Measurements from ENCODE around the gene MALRD1.

- no peak for TF ChIP-seq CTCF (conservative IDR thresholded peaks at IDR 0.05 in 1 of 2, IDR thresholded peaks at IDR 0.05 in 1 of 2; ENCODE audit: low read depth in 1 of 2, low read length in 2 of 2)
- TF ChIP-seq EZH2 (IDR thresholded peaks at IDR 0.05; ENCODE audit: low read length, missing control alignments): no peak
Observed at GRCh38 chr10:19570991-19571390, 522.4 kb downstream of the MALRD1 start.

Data from fibroblast of lung (primary cell).